Urothelium cell line (cell line): Measurements from ENCODE around the gene ZRANB3.
"Not testable (repeated sequence)": the region's sequence is repeated elsewhere in the genome, so short reads cannot be mapped to it uniquely, and the experiment has no call there.

Experiments
- DNase-seq: peaks from one replicate; pipeline ENCODE4 v3.0.0; 2011; ENCODE audit warnings: low spot score, mixed read lengths
- FAIRE-seq: peaks from 2 replicates; lab custom pipeline; 2011; peaks lifted over from hg19 to GRCh38; lab: Jason Lieb, UNC

The ZRANB3 gene

DNA sequence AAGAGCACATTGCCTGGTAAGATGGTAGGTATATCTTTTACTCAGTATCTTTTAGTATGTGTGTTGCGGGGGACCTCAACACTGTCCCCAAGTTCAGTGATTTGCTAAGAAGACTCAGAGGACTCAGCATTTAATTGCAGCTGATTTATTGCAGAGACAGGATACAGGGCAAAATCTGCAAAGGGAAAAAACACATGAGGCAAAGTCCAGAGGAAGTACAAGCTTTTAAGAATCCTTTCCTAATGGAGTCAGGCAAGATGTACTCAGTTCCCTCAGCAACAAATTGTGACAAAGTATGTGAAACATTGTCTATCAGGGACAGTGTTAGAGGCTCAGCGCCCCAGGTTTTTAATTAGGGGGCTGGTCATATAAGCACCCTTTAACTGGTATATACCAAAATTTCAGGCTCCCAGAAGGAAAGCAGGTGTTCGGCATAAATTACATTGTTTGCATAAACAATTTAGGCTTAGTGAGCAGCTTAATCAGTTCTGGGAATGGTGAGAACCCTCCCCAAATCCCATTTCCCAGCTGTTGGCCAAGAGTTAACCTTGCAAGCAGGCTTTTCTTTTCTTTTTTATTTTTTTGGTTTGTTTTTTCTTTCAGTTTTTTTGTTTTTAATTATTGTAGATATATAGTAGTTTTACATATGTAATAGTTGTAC lies 437.2 kb downstream of the ZRANB3 start:
- FAIRE-seq: no peak
- no peak for DNase-seq

DNA sequence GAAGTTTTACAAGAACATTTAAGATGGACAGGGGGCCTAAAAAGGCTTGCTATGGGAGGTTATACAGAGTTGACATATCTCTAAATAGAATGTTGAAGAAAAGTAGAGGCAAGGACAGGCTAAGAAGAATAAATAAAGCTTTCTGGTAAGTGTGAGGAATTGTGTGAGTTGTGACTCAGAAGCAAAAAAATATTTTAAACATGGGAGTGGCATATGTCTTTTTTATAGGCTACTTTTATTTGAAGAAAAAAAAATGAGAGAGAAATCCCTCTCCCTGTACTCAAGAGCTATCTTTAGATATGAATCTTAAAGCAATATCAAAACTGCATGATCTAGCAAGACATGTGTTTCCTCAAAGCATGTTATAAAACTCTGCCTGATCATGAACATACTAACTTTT lies 437.8 kb downstream of the ZRANB3 start:
- no peak for DNase-seq
- FAIRE-seq: no peak

DNA sequence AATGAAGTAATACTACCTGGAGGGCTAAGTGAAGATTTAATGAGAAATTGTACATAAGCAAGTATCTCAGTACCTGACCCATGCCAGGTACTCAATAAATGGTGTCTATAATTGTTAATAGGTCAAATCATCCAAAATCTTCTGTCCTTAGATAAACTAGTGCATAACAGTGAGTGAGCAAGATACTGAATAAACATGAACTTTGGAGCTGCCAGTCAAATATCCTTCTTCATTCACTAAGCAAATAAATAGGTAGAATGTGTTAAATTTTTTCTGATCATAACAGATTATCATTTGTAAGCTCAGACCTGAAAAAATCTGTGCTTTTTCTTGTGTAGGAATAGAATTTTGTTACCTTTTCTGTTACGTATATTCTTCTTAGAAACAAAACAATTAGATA lies 439.3 kb downstream of the ZRANB3 start:
- FAIRE-seq (no peak), DNase-seq (no peak)

DNA sequence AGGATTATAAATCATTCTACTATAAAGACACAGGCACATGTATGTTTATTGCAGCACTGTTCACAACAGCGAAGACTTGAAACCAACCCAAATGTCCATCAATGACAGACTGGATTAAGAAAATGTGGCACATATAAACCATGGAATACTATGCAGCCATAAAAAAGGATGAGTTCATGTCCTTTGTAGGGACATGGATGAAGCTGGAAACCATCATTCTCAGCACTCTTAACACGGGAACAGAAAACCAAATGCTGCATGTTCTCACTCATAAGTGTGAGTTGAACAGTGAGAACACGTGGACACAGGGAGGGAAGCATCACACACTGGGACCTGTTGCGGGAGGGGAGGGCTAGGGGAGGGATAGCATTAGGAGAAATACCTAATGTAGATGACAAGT lies 441.4 kb downstream of the ZRANB3 start:
- FAIRE-seq: not testable (repeated sequence)

More for the DNA sequence above, 441.4 kb downstream of the ZRANB3 start:
- DNase-seq: not testable (repeated sequence)
